ENCODE measurements around the gene ADD3. TPM values are rescaled to one million over a fixed set of nuclear protein-coding genes. Genes with fewer than 3 reads are reported as not detected.

Gene ADD3
- total RNA-seq, 4 donors from 2014 or later, result 91.9 to 185 (median 155) TPM

- intact Hi-C loops (cut with DNase I; ENCODE audit: low total_unique reads), result no loop called here
- peak in 1 of 2 donors; percentile 52 for DNase-seq (ENCODE audit: low spot score in 2 of 2)
- WGBS, 2 donors, result 11 to 18% methylated on average over 1 of the region's 1 CpG
- no peak overlapping the region for H3K4me3 ChIP-seq (ENCODE audit: low read depth, poor library complexity, severe bottlenecking)
- TF ChIP-seq, protein P1, sequence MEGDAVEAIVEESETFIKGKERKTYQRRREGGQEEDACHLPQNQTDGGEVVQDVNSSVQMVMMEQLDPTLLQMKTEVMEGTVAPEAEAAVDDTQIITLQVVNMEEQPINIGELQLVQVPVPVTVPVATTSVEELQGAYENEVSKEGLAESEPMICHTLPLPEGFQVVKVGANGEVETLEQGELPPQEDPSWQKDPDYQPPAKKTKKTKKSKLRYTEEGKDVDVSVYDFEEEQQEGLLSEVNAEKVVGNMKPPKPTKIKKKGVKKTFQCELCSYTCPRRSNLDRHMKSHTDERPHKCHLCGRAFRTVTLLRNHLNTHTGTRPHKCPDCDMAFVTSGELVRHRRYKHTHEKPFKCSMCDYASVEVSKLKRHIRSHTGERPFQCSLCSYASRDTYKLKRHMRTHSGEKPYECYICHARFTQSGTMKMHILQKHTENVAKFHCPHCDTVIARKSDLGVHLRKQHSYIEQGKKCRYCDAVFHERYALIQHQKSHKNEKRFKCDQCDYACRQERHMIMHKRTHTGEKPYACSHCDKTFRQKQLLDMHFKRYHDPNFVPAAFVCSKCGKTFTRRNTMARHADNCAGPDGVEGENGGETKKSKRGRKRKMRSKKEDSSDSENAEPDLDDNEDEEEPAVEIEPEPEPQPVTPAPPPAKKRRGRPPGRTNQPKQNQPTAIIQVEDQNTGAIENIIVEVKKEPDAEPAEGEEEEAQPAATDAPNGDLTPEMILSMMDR (IDR thresholded peaks at IDR 0.05), result no peak
- no peak for TF ChIP-seq POLR2A (IDR thresholded peaks at IDR 0.05)
Measured at GRCh38 chr10:110169586-110169985, 161.8 kb downstream of the ADD3 start.

GRCh38 chr10:110170142-110170971, 162.6 kb downstream of the ADD3 start:
- no peak for TF ChIP-seq POLR2A (IDR thresholded peaks at IDR 0.05)
- TF ChIP-seq, protein P1 (IDR thresholded peaks at IDR 0.05), result no peak
- H3K4me3 ChIP-seq (ENCODE audit: low read depth, poor library complexity, severe bottlenecking), result no peak overlapping the region
- peak in 1 of 2 donors; percentile 75 for DNase-seq (ENCODE audit: low spot score in 2 of 2)
- WGBS, 2 donors, result 7 to 11% methylated on average over 12 to 13 of the region's 13 CpGs
- intact Hi-C loops (cut with DNase I; ENCODE audit: low total_unique reads), result no loop called here

- intact Hi-C loops (cut with DNase I; ENCODE audit: low total_unique reads), result no loop called here
- WGBS, 2 donors, result 48 to 56% methylated on average over 6 of the region's 6 CpGs
- peak in 1 of 2 donors; percentile 42 for DNase-seq (ENCODE audit: low spot score in 2 of 2)
- no peak overlapping the region for H3K4me3 ChIP-seq (ENCODE audit: low read depth, poor library complexity, severe bottlenecking)
- TF ChIP-seq, protein P1 (IDR thresholded peaks at IDR 0.05), result no peak
- TF ChIP-seq POLR2A (IDR thresholded peaks at IDR 0.05), result no peak
Measured at GRCh38 chr10:110171032-110171431, 163.2 kb downstream of the ADD3 start.

- TF ChIP-seq POLR2A (IDR thresholded peaks at IDR 0.05), result no peak
- TF ChIP-seq, protein P1 (IDR thresholded peaks at IDR 0.05), result no peak
- WGBS, 2 donors, result 72 to 80% methylated on average over 5 of the region's 5 CpGs
- intact Hi-C loops (cut with DNase I; ENCODE audit: low total_unique reads), result no loop called here
- DNase-seq (ENCODE audit: low spot score in 2 of 2), result peak in 1 of 2 donors; percentile 28
- no peak overlapping the region for H3K4me3 ChIP-seq (ENCODE audit: low read depth, poor library complexity, severe bottlenecking)
Measured at GRCh38 chr10:110172155-110172554, 164.4 kb downstream of the ADD3 start.

- peak in 1 of 2 donors; percentile 2 for DNase-seq (ENCODE audit: low spot score in 2 of 2)
- H3K4me3 ChIP-seq (ENCODE audit: low read depth, poor library complexity, severe bottlenecking), result no peak overlapping the region
- intact Hi-C loops (cut with DNase I; ENCODE audit: low total_unique reads), result no loop called here
- TF ChIP-seq POLR2A (IDR thresholded peaks at IDR 0.05), result no peak
- TF ChIP-seq, protein P1 (IDR thresholded peaks at IDR 0.05), result no peak
Measured at GRCh38 chr10:110174201-110174600, 166.4 kb downstream of the ADD3 start.
